MM.1S (cell line): ENCODE results near the gene ANP32B.

ENCODE experiments used
- EZH2 ChIP-seq: fragments of 300-600 bp; sonication (generic); optimal IDR thresholded peaks from 2 replicates; pipeline ENCODE3; 2017; ENCODE audit warnings: low read depth, mild to moderate bottlenecking, antibody characterized with exemption, low read length, mixed read lengths
- EZH2phosphoT487 ChIP-seq: fragments of 300-600 bp; sonication (generic); IDR thresholded peaks from 2 replicates; pipeline ENCODE4 v1.6.1; 2018; ENCODE audit warnings: antibody characterized with exemption, low read length
- TF ChIP-seq, protein P1 (sequence below): fragments of 300-600 bp; sonication (generic); IDR thresholded peaks from 2 replicates; pipeline ENCODE4 v1.5.1; 2016; ENCODE audit warnings: antibody characterized with exemption, low read length, mixed read lengths

DNA sequence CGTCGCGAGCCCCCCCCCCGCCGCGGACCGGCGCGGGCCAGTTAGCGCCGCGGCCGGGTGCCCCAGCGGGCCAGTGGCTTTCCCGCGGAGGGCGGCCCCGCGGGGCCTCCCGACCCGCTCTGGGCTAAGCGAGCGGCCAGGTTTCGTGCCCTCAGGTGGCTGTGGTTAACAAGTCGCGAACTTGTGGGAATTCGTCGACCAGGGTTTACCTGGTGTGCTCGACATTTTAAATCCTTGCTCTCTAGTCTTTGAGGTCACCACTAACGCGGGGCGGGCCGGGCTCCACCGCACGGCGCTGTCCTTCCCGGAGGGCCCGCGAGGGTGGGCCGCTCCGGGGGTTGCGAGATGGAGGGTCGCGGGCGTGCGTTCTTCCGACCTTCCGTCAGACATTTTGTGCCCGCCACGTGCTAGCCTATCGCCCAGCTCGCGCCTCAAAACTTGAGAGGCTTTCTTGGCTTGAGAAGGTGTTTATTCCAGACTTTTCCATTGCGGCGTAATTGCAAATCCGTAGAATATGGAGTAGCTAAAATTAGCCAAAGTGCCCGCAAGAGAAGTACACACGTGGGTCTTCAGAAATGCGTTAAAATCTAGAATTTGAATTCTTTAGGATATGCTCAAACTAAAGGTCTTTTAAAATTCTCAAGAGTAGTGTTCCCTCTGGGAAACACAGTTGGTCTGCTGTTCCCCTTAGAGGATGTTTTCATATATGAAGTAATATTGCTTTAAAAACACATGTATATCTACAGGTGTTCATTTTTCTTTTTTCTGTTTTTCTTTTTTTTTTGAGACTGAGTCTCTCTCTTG, 2.1 kb downstream of the ANP32B start:
- no peak for TF ChIP-seq EZH2
- TF ChIP-seq, protein P1, sequence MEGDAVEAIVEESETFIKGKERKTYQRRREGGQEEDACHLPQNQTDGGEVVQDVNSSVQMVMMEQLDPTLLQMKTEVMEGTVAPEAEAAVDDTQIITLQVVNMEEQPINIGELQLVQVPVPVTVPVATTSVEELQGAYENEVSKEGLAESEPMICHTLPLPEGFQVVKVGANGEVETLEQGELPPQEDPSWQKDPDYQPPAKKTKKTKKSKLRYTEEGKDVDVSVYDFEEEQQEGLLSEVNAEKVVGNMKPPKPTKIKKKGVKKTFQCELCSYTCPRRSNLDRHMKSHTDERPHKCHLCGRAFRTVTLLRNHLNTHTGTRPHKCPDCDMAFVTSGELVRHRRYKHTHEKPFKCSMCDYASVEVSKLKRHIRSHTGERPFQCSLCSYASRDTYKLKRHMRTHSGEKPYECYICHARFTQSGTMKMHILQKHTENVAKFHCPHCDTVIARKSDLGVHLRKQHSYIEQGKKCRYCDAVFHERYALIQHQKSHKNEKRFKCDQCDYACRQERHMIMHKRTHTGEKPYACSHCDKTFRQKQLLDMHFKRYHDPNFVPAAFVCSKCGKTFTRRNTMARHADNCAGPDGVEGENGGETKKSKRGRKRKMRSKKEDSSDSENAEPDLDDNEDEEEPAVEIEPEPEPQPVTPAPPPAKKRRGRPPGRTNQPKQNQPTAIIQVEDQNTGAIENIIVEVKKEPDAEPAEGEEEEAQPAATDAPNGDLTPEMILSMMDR: no peak
- TF ChIP-seq EZH2phosphoT487: no peak
